ENCODE data around the gene TMEM190.

GRCh38 chr19:55365245-55365644 lies 11.4 kb upstream of the TMEM190 start:
- TF ChIP-seq CTCF (IDR thresholded peaks at IDR 0.05) (no peak), POLR2A (IDR thresholded peaks at IDR 0.05) (no peak)
